Hepatocyte (in vitro differentiated cells): Measurements from ENCODE around the gene ULBP2. TPM values are rescaled to one million over a fixed set of nuclear protein-coding genes. Genes with fewer than 3 reads are reported as not detected.
"Not testable (repeated sequence)": the region's sequence is repeated elsewhere in the genome, so short reads cannot be mapped to it uniquely, and the experiment has no call there.

Source experiments
- DNase-seq: peaks from one replicate; pipeline ENCODE4 v3.0.0-alpha.2; 2016; ENCODE audit warnings: low spot score
- H2AFZ ChIP-seq: fragments of 200-600 bp; sonication (generic); 2 replicates; pipeline ENCODE4 v1.6.0; 2016; ENCODE audit warnings: antibody characterized with exemption, mild to moderate bottlenecking
- H3K27ac ChIP-seq: fragments of 200-600 bp; sonication (generic); 2 replicates; pipeline ENCODE4 v1.5.1; 2016; ENCODE audit warnings: mild to moderate bottlenecking
- H3K27me3 ChIP-seq: fragments of 200-600 bp; sonication (generic); 2 replicates; pipeline ENCODE4 v1.6.1; 2016
- H3K36me3 ChIP-seq: fragments of 200-600 bp; sonication (generic); replicated peaks from 2 replicates; pipeline ENCODE4 v1.5.1; 2016; ENCODE audit warnings: low read depth; ENCODE audit not compliant: insufficient read depth
- H3K4me1 ChIP-seq: fragments of 200-600 bp; sonication (generic); 2 replicates; pipeline ENCODE4 v1.5.1; 2016; ENCODE audit warnings: mild to moderate bottlenecking, moderate library complexity; ENCODE audit not compliant: insufficient read depth
- H3K4me2 ChIP-seq: fragments of 200-600 bp; sonication (generic); 2 replicates; pipeline ENCODE4 v1.6.0; 2016
- H3K4me3 ChIP-seq: fragments of 200-600 bp; sonication (generic); 2 replicates; pipeline ENCODE4 v1.5.1; 2016; ENCODE audit warnings: mild to moderate bottlenecking
- H3K79me2 ChIP-seq: fragments of 200-600 bp; sonication (generic); 2 replicates; pipeline ENCODE4 v1.6.0; 2017; ENCODE audit warnings: mild to moderate bottlenecking
- H3K9me2 ChIP-seq: fragments of 200-600 bp; sonication (generic); replicated peaks from 2 replicates; pipeline ENCODE4 v1.6.0; 2017; ENCODE audit warnings: mild to moderate bottlenecking; ENCODE audit not compliant: insufficient read depth
- H3K9me3 ChIP-seq: fragments of 200-600 bp; sonication (generic); 2 replicates; pipeline ENCODE4 v1.5.1; 2016; ENCODE audit warnings: low read depth, mild to moderate bottlenecking
- H4K20me1 ChIP-seq: fragments of 200-600 bp; sonication (generic); 2 replicates; pipeline ENCODE4 v1.6.0; 2016; ENCODE audit warnings: mild to moderate bottlenecking; ENCODE audit not compliant: insufficient read depth, poor library complexity, severe bottlenecking
- EZH2 ChIP-seq: fragments of 200-600 bp; sonication (generic); IDR thresholded peaks from 2 replicates; pipeline ENCODE4 v1.6.1; 2016; ENCODE audit warnings: antibody characterized with exemption, mild to moderate bottlenecking, borderline replicate concordance
- EZH2phosphoT487 ChIP-seq: fragments of 200-600 bp; sonication (generic); IDR thresholded peaks from one replicate; pipeline ENCODE4 v1.6.1; 2018; ENCODE audit warnings: antibody characterized with exemption, mild to moderate bottlenecking, low read depth, moderate library complexity; ENCODE audit not compliant: unreplicated experiment, severe bottlenecking
- WGBS: methylation state at CpG from one replicate; pipeline ENCODE4 v1.1.6; 2016; ENCODE audit warnings: low lambda C conversion rate; ENCODE audit errors: missing lambda C conversion rate; 5-methylcytosine and 5-hydroxymethylcytosine counted together
- polyA plus RNA-seq: library from polyadenylated mRNA; unstranded; fragments of >200 nt; fragmentation: Nextera tagmentation; extraction: Ambion mirVana; gene quantifications from 2 replicates; pipeline ENCODE4 v1.2.1, GENCODE V29; 2016
- total RNA-seq: library from RNA; depleted of rRNA; stranded (reverse); fragments of >200 nt; gene quantifications from 2 replicates; pipeline ENCODE4 v1.2.3, GENCODE V29; 2014
- TF ChIP-seq, protein P1 (sequence below): fragments of 200-600 bp; sonication (generic); IDR thresholded peaks from 2 replicates; pipeline ENCODE4 v1.5.1; 2016; ENCODE audit warnings: antibody characterized with exemption, mild to moderate bottlenecking; ENCODE audit not compliant: poor library complexity

The ULBP2 gene
- total and polyA plus RNA-seq, 2 experiments from 2014 or later = 0.10 to 0.15 TPM

- TF ChIP-seq EZH2phosphoT487 (no peak), EZH2 (no peak)
- TF ChIP-seq, protein P1, sequence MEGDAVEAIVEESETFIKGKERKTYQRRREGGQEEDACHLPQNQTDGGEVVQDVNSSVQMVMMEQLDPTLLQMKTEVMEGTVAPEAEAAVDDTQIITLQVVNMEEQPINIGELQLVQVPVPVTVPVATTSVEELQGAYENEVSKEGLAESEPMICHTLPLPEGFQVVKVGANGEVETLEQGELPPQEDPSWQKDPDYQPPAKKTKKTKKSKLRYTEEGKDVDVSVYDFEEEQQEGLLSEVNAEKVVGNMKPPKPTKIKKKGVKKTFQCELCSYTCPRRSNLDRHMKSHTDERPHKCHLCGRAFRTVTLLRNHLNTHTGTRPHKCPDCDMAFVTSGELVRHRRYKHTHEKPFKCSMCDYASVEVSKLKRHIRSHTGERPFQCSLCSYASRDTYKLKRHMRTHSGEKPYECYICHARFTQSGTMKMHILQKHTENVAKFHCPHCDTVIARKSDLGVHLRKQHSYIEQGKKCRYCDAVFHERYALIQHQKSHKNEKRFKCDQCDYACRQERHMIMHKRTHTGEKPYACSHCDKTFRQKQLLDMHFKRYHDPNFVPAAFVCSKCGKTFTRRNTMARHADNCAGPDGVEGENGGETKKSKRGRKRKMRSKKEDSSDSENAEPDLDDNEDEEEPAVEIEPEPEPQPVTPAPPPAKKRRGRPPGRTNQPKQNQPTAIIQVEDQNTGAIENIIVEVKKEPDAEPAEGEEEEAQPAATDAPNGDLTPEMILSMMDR = peak; percentile 94
- H3K36me3 ChIP-seq = no peaks in the 10 kb centered on the region
- 6% methylated on average over 24 of the region's 31 CpGs for WGBS
- peak overlapping the region; percentile 49 for H3K4me3 ChIP-seq
- peaks cover 6% of the 10 kb centered on the region for H3K4me1 ChIP-seq
- H3K27me3 ChIP-seq = peaks cover 59% of the 10 kb centered on the region
- no peaks in the 10 kb centered on the region for H3K9me3 ChIP-seq
- DNase-seq = peak; percentile 92
- no peaks in the 10 kb centered on the region for H3K79me2 ChIP-seq
- peak overlapping the region; percentile 96 for H3K4me2 ChIP-seq
- no peaks in the 10 kb centered on the region for H4K20me1 ChIP-seq
- H3K27ac ChIP-seq = no peak overlapping the region
- no peaks in the 10 kb centered on the region for H3K9me2 ChIP-seq
- peak overlapping the region; percentile 87 for H2AFZ ChIP-seq
These were observed 15.6 kb upstream of the ULBP2 start for GRCh38 chr6:149925974-149926777.

GRCh38 chr6:149927025-149927424, 14.8 kb upstream of the ULBP2 start:
- not testable (repeated sequence) for H3K79me2 ChIP-seq, H3K36me3 ChIP-seq, H4K20me1 ChIP-seq, H3K9me3 ChIP-seq, H3K27ac ChIP-seq, H3K4me2 ChIP-seq, H3K4me3 ChIP-seq, H3K4me1 ChIP-seq, DNase-seq, H2AFZ ChIP-seq, H3K9me2 ChIP-seq
- 92% methylated on average over 4 of the region's 4 CpGs for WGBS
- H3K27me3 ChIP-seq = peaks cover 59% of the 10 kb centered on the region

DNA sequence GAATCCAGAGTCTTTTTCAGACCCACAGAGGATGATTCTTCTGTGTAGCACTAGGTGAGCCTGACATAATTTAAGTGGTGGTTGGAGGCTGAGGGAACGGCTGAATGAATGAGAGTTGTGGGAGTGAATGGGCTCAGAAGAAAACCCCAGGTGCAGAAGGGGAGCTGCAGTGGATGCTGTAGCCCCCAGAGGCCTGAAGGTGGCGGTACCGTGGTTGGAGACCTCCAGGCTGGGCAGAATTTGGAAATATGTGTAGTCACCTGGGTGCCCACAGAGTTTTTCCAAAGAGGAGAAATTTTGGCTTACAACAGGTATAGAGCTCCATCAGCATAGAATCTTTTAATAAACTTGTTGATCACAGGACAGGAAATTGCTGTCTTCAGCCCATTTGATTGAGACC, 12.4 kb upstream of the ULBP2 start:
- Histone ChIP-seq H3K4me3 (no peak overlapping the region), H3K79me2 (no peaks in the 10 kb centered on the region), H4K20me1 (no peaks in the 10 kb centered on the region), H3K9me3 (no peaks in the 10 kb centered on the region), H3K9me2 (no peaks in the 10 kb centered on the region), H3K4me1 (no peaks in the 10 kb centered on the region), H2AFZ (no peak overlapping the region), H3K27me3 (peaks cover 60% of the 10 kb centered on the region), H3K4me2 (no peak overlapping the region), H3K27ac (no peak overlapping the region), H3K36me3 (no peaks in the 10 kb centered on the region)
- DNase-seq = no peak
- TF ChIP-seq EZH2 = no peak
- TF ChIP-seq EZH2phosphoT487 = no peak
- TF ChIP-seq, protein P1 = no peak
- 7% methylated on average over 3 of the region's 3 CpGs for WGBS

DNA sequence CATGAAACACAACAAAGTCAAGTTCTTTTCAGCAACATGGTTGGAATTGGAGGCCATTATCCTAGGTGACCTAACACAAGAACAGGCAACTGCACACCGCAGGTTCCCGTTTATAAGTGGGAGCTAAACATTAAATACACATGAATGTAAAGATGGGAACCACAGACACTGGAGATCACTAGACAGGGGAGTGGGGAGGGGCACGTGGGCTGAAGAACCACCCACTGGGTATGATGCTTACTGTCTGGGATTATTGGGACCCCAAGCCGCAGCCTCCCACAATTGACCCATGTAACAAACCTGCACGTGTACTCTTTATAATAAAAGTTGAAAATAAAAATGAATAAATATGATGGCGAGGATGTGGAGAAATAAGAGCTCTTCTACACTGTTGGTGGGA, 10.3 kb upstream of the ULBP2 start:
- Histone ChIP-seq H3K27me3 (peaks cover 69% of the 10 kb centered on the region), H3K4me1 (no peaks in the 10 kb centered on the region)
- 72% methylated on average over 6 of the region's 6 CpGs for WGBS

More for the DNA sequence above, 10.3 kb upstream of the ULBP2 start:
- Histone ChIP-seq H3K4me3 (no peak overlapping the region), H3K9me3 (no peaks in the 10 kb centered on the region), H3K27ac (no peak overlapping the region), H3K9me2 (no peaks in the 10 kb centered on the region), H4K20me1 (no peaks in the 10 kb centered on the region), H3K36me3 (no peaks in the 10 kb centered on the region), H2AFZ (no peak overlapping the region), H3K79me2 (no peaks in the 10 kb centered on the region), H3K4me2 (no peak overlapping the region)
- TF ChIP-seq, protein P1 = no peak
- TF ChIP-seq EZH2 = no peak
- TF ChIP-seq EZH2phosphoT487 = no peak
- DNase-seq = no peak
